Fibroblast of skin of right biceps (primary cell): ENCODE data around the gene YIPF5.
A peak's percentile ranks its signal among the peaks of the same experiment; 100 is the strongest.

Experiments used
- DNase-seq: peaks from one replicate; pipeline ENCODE4 v3.0.0-alpha.2; 2013

The YIPF5 gene

GRCh38 chr5:144170276-144171024 lies at the start of gene YIPF5, which contains the start of gene KCTD16:
YIPF5 (minus strand) TSS chr5:144170659; CDS start chr5:144169955, 704 bp downstream.
KCTD16 (plus strand) TSS chr5:144170873.
- DNase-seq = peak; percentile 97

- no peak for DNase-seq
These were observed 49.4 kb upstream of the YIPF5 start for GRCh38 chr5:144219869-144220268.

- no peak for DNase-seq
These were observed 40.2 kb upstream of the YIPF5 start for GRCh38 chr5:144210655-144211054.

- no peak for DNase-seq
These were observed 38.9 kb upstream of the YIPF5 start for GRCh38 chr5:144209361-144209760.

- no peak for DNase-seq
These were observed 37.5 kb upstream of the YIPF5 start for GRCh38 chr5:144207875-144208444.

- peak; percentile 36 for DNase-seq
These were observed 35.7 kb upstream of the YIPF5 start for GRCh38 chr5:144206141-144206540.

- DNase-seq = peak; percentile 54
These were observed 34.7 kb upstream of the YIPF5 start for GRCh38 chr5:144205141-144205551.

GRCh38 chr5:144203750-144204596 lies 33.5 kb upstream of the YIPF5 start:
- DNase-seq = peak; percentile 68

GRCh38 chr5:144202726-144203125 lies 32.3 kb upstream of the YIPF5 start:
- no peak for DNase-seq

GRCh38 chr5:144202072-144202471 lies 31.6 kb upstream of the YIPF5 start:
- no peak for DNase-seq

- no peak for DNase-seq
These were observed 31.1 kb upstream of the YIPF5 start for GRCh38 chr5:144201588-144201987.

- DNase-seq = peak; percentile 41
These were observed 27.9 kb upstream of the YIPF5 start for GRCh38 chr5:144198386-144198785.

GRCh38 chr5:144196612-144197011 lies 26.2 kb upstream of the YIPF5 start:
- no peak for DNase-seq

- DNase-seq = peak; percentile 40
These were observed 25.0 kb upstream of the YIPF5 start for GRCh38 chr5:144195448-144195847.

GRCh38 chr5:144194144-144194543 lies 23.7 kb upstream of the YIPF5 start:
- DNase-seq = no peak

- no peak for DNase-seq
These were observed 22.2 kb upstream of the YIPF5 start for GRCh38 chr5:144192661-144193060.

- DNase-seq = peak; percentile 75
These were observed 21.5 kb upstream of the YIPF5 start for GRCh38 chr5:144191998-144192397.

- DNase-seq = no peak
These were observed 21.1 kb upstream of the YIPF5 start for GRCh38 chr5:144191531-144191930.

GRCh38 chr5:144189800-144190429 lies 19.5 kb upstream of the YIPF5 start:
- peak; percentile 91 for DNase-seq

GRCh38 chr5:144187699-144188294 lies 17.3 kb upstream of the YIPF5 start:
- DNase-seq = peak; percentile 99

GRCh38 chr5:144183254-144183889 lies 12.9 kb upstream of the YIPF5 start:
- peak; percentile 61 for DNase-seq

GRCh38 chr5:144179226-144179625 lies 8.8 kb upstream of the YIPF5 start:
- DNase-seq = peak; percentile 76
